H9 (cell line): Measurements from ENCODE around the gene JAK1. TPM values are rescaled to one million over a fixed set of nuclear protein-coding genes. Genes with fewer than 3 reads are reported as not detected.

Experiments
- DNase-seq: peaks from one replicate; pipeline ENCODE4 v3.0.0-alpha.2; 2017
- H2AFZ ChIP-seq: one replicate; pipeline ENCODE4 v1.6.1; 2013; ENCODE audit warnings: mild to moderate bottlenecking, low read length, control low read depth, moderate library complexity
- H2AK5ac ChIP-seq: 2 replicates; pipeline ENCODE4 v1.6.1; 2013; ENCODE audit warnings: low read length, control low read depth, mixed read lengths; ENCODE audit not compliant: insufficient read length
- H2BK120ac ChIP-seq: one replicate; pipeline ENCODE4 v1.6.1; 2013; ENCODE audit warnings: low read depth, mild to moderate bottlenecking, low read length, control low read depth, inconsistent platforms; ENCODE audit not compliant: poor library complexity, severe bottlenecking
- H2BK12ac ChIP-seq: 2 replicates; pipeline ENCODE4 v1.6.1; 2013; ENCODE audit warnings: low read length, control low read depth, mixed read lengths, low read depth; ENCODE audit not compliant: insufficient read length
- H2BK15ac ChIP-seq: 2 replicates; pipeline ENCODE4 v1.6.1; 2013; ENCODE audit warnings: low read depth, low read length, control low read depth
- H2BK20ac ChIP-seq: one replicate; pipeline ENCODE4 v1.6.1; 2013; ENCODE audit warnings: low read depth, mild to moderate bottlenecking, low read length, control low read depth, inconsistent platforms; ENCODE audit not compliant: poor library complexity, severe bottlenecking
- H2BK5ac ChIP-seq: 2 replicates; pipeline ENCODE4 v1.6.1; 2013; ENCODE audit warnings: low read length, control low read depth, mixed read lengths; ENCODE audit not compliant: insufficient read length
- H3K14ac ChIP-seq: 2 replicates; pipeline ENCODE4 v1.6.1; 2013; ENCODE audit warnings: low read length, control low read depth; ENCODE audit not compliant: insufficient read depth
- H3K18ac ChIP-seq: 2 replicates; pipeline ENCODE4 v1.6.1; 2013; ENCODE audit warnings: low read depth, mild to moderate bottlenecking, mixed read lengths, low read length, control low read depth; ENCODE audit not compliant: insufficient read length
- H3K23ac ChIP-seq: 2 replicates; pipeline ENCODE4 v1.6.1; 2013; ENCODE audit warnings: low read length, control low read depth, mixed read lengths, low read depth; ENCODE audit not compliant: insufficient read length
- H3K23me2 ChIP-seq: 2 replicates; pipeline ENCODE4 v1.6.1; 2013; ENCODE audit warnings: low read depth, mild to moderate bottlenecking, mixed read lengths, low read length, control low read depth; ENCODE audit not compliant: insufficient read length, poor library complexity, severe bottlenecking
- H3K27ac ChIP-seq: 2 replicates; pipeline ENCODE4 v1.5.1; 2013; ENCODE audit warnings: low read length, control low read depth, mixed read lengths, low read depth; ENCODE audit not compliant: insufficient read length
- H3K27me3 ChIP-seq: 2 replicates; pipeline ENCODE4 v1.6.1; 2013; ENCODE audit warnings: low read length, control low read depth, inconsistent platforms; ENCODE audit not compliant: insufficient read depth
- H3K4ac ChIP-seq: 2 replicates; pipeline ENCODE4 v1.6.1; 2013; ENCODE audit warnings: low read depth, mild to moderate bottlenecking, control low read depth, inconsistent platforms, low read length, moderate library complexity
- H3K4me1 ChIP-seq: 2 replicates; pipeline ENCODE4 v1.6.1; 2013; ENCODE audit warnings: low read length, control low read depth, inconsistent platforms; ENCODE audit not compliant: insufficient read depth
- H3K4me2 ChIP-seq: 2 replicates; pipeline ENCODE4 v1.6.1; 2013; ENCODE audit warnings: low read length, control low read depth, mixed read lengths; ENCODE audit not compliant: insufficient read length, insufficient read depth
- H3K56ac ChIP-seq: 2 replicates; pipeline ENCODE4 v1.6.1; 2013; ENCODE audit warnings: low read depth, mild to moderate bottlenecking, mixed read lengths, low read length, control low read depth; ENCODE audit not compliant: insufficient read length
- H3K79me1 ChIP-seq: 2 replicates; pipeline ENCODE4 v1.6.1; 2013; ENCODE audit warnings: low read depth, mild to moderate bottlenecking, moderate library complexity, low read length, control low read depth, inconsistent platforms; ENCODE audit not compliant: insufficient read depth, poor library complexity, severe bottlenecking
- H3K79me2 ChIP-seq: 2 replicates; pipeline ENCODE4 v1.6.1; 2013; ENCODE audit warnings: low read length, control low read depth, inconsistent platforms; ENCODE audit not compliant: insufficient read depth
- H3K9ac ChIP-seq: 2 replicates; pipeline ENCODE4 v1.6.1; 2013; ENCODE audit warnings: low read length, control low read depth, mixed read lengths; ENCODE audit not compliant: insufficient read length; ENCODE audit errors: extremely low read depth
- H3K9me3 ChIP-seq: one replicate; pipeline ENCODE4 v1.6.1; 2013; ENCODE audit warnings: low read depth, low read length, inconsistent platforms; ENCODE audit not compliant: control insufficient read depth
- H3T11ph ChIP-seq: one replicate; pipeline ENCODE4 v1.6.1; 2013; ENCODE audit warnings: mild to moderate bottlenecking, low read length, control low read depth, inconsistent platforms
- H4K20me1 ChIP-seq: one replicate; pipeline ENCODE4 v1.6.1; 2013; ENCODE audit not compliant: control insufficient read depth, insufficient read length, insufficient read depth
- H4K5ac ChIP-seq: 2 replicates; pipeline ENCODE4 v1.6.1; 2013; ENCODE audit warnings: low read depth, mild to moderate bottlenecking, mixed read lengths, low read length, control low read depth; ENCODE audit not compliant: insufficient read length
- H4K8ac ChIP-seq: replicated peaks from 2 replicates; pipeline ENCODE4 v1.6.1; 2013; ENCODE audit warnings: low read length, control low read depth, mixed read lengths, low read depth; ENCODE audit not compliant: insufficient read length
- H4K91ac ChIP-seq: 2 replicates; pipeline ENCODE4 v1.6.1; 2013; ENCODE audit warnings: low read depth, mild to moderate bottlenecking, moderate library complexity, mixed read lengths, low read length, control low read depth; ENCODE audit not compliant: insufficient read length
- H3K27ac Mint-ChIP-seq, 3 experiments: 2 replicates in 2 of 3; 3 replicates in 1 of 3; pipeline ENCODE4 v1.8.0; 2020 to 2021; ENCODE audit warnings: mixed read lengths in 3 of 3, mild to moderate bottlenecking in 1 of 3, moderate library complexity in 1 of 3
- H3K27me3 Mint-ChIP-seq: 2 replicates; pipeline ENCODE4 v1.8.0; 2021; ENCODE audit warnings: low read depth, mild to moderate bottlenecking, moderate library complexity, mixed read lengths
- H3K36me3 Mint-ChIP-seq, 3 experiments: 2 replicates in 2 of 3; 3 replicates in 1 of 3; pipeline ENCODE4 v1.8.0; 2020 to 2021; ENCODE audit warnings: low read depth in 3 of 3, mixed read lengths in 3 of 3; ENCODE audit not compliant: insufficient read depth in 1 of 3
- H3K4me1 Mint-ChIP-seq, 2 experiments: 2 replicates each; pipeline ENCODE4 v1.8.0; 2020; ENCODE audit warnings: mixed read lengths in 2 of 2
- H3K4me3 Mint-ChIP-seq, 2 experiments: 2 replicates in 1 of 2; 3 replicates in 1 of 2; pipeline ENCODE4 v1.8.0; 2020 to 2021; ENCODE audit warnings: mild to moderate bottlenecking in 2 of 2, mixed read lengths in 2 of 2, moderate library complexity in 1 of 2
- H3K9me3 Mint-ChIP-seq, 2 experiments: 2 replicates in 1 of 2; 3 replicates in 1 of 2; pipeline ENCODE4 v1.8.0; 2020; ENCODE audit warnings: mild to moderate bottlenecking in 2 of 2, mixed read lengths in 2 of 2, moderate library complexity in 1 of 2
- CTCF ChIP-seq: fragments of 200-600 bp; sonication (generic); conservative IDR thresholded peaks from 3 replicates; pipeline ENCODE4 v1.8.0; 2021; ENCODE audit warnings: antibody characterized with exemption, mild to moderate bottlenecking
- WGBS: extraction: QIAGEN DNeasy Blood & Tissue Kit; methylation state at CpG from one replicate; pipeline ENCODE4 v1.1.7; 2013; ENCODE audit warnings: missing lambda C conversion rate, low lambda C conversion rate, mixed read lengths; ENCODE audit not compliant: insufficient read length; ENCODE audit errors: extremely low coverage; 5-methylcytosine and 5-hydroxymethylcytosine counted together
- total RNA-seq: library from RNA; stranded (reverse); gene quantifications from 2 replicates; pipeline ENCODE4 v1.2.1, GENCODE V29; 2021

The JAK1 gene
- total RNA-seq, 1 experiment from 2014 or later: 12.8 TPM

- Histone ChIP-seq H4K91ac (no peak overlapping the region), H3K23ac (no peak overlapping the region), H3K56ac (no peak overlapping the region), H2AK5ac (no peak overlapping the region), H3K9me3 (no peaks in the 10 kb centered on the region), H2AFZ (no peak overlapping the region), H3K79me2 (no peaks in the 10 kb centered on the region; the same call in 1 of the 2 replicates), H2BK5ac (no peak overlapping the region), H2BK120ac (no peak overlapping the region), H2BK20ac (no peak overlapping the region), H3K9ac (no peak overlapping the region), H3K14ac (no peak overlapping the region), H3T11ph (no peak overlapping the region), H3K4ac (no peak overlapping the region), H4K5ac (no peak overlapping the region), H3K79me1 (no peaks in the 10 kb centered on the region), H4K20me1 (no peaks in the 10 kb centered on the region), H3K4me2 (no peak overlapping the region), H3K27me3 (no peaks in the 10 kb centered on the region), H3K18ac (no peak overlapping the region), H3K4me1 (no peaks in the 10 kb centered on the region), H2BK15ac (no peak overlapping the region), H2BK12ac (no peak overlapping the region), H4K8ac (no peak overlapping the region), H3K23me2 (no peaks in the 10 kb centered on the region), H3K27ac (no peak overlapping the region)
- Mint-ChIP-seq H3K27me3 (no peaks in the 10 kb centered on the region), H3K4me3 (no peak overlapping the region; a peak in 1 of 5 replicates), H3K36me3 (no peaks in the 10 kb centered on the region), H3K4me1 (peaks cover 13 to 16% of the 10 kb centered on the region in 2 experiments), H3K9me3 (no peaks in the 10 kb centered on the region), H3K27ac (0 out of 7 replicates have a peak overlapping the region, but pooled peaks of 2 of the 3 experiments have one; percentile 3 to 44)
- DNase-seq: no peak
- whole genome bisulfite sequencing: no CpG with 5 or more reads among the region's 6 CpGs
- no peak for TF ChIP-seq CTCF
Observed at GRCh38 chr1:64950284-64950809, 16.0 kb downstream of the JAK1 start.
